OCI-LY7 (cell line): ENCODE data around the gene STMP1. TPM values are rescaled to one million over a fixed set of nuclear protein-coding genes. Genes with fewer than 3 reads are reported as not detected.

ENCODE experiments used
- BruUV-seq: library from RNA; stranded (reverse); fragments of 400-500 nt; replicated peaks from 2 replicates; lab custom pipeline; 2021; lab: Mats Ljungman, UMichigan
- CTCF ChIA-PET: fragments of 300-600 bp; sonication (Branson Sonifier 250); formaldehyde crosslinking; loops from one replicate; lab custom pipeline; 2022; ENCODE audit warnings: antibody characterized with exemption; ENCODE audit not compliant: unreplicated experiment; lab: Charles Lee
- POLR2A ChIA-PET: fragments of 300-600 bp; sonication (Branson Sonifier 250); formaldehyde crosslinking; loops from one replicate; lab custom pipeline; 2022; ENCODE audit warnings: antibody characterized with exemption; lab: Charles Lee
- DNase-seq: peaks from one replicate; pipeline ENCODE4 v3.0.0-alpha.2; 2015; ENCODE audit warnings: low spot score
- H2AFZ ChIP-seq: fragments of 200-600 bp; sonication (generic), shearing (Covaris generic); 2 replicates; pipeline ENCODE4 v1.6.1; 2014; ENCODE audit warnings: mild to moderate bottlenecking, antibody characterized with exemption, low read length, moderate library complexity
- H3K27ac ChIP-seq: fragments of 200-600 bp; sonication (generic); 2 replicates; pipeline ENCODE4 v1.5.1; 2014; ENCODE audit warnings: mixed run types, low read depth, mild to moderate bottlenecking, moderate library complexity, low read length, inconsistent platforms; ENCODE audit not compliant: poor library complexity, severe bottlenecking
- H3K36me3 ChIP-seq: fragments of 200-600 bp; sonication (generic); 2 replicates; pipeline ENCODE4 v1.6.1; 2014; ENCODE audit warnings: mild to moderate bottlenecking, antibody characterized with exemption, low read length, moderate library complexity, mixed read lengths; ENCODE audit not compliant: insufficient read depth
- H3K4me1 ChIP-seq: fragments of 200-600 bp; sonication (generic); 2 replicates; pipeline ENCODE4 v1.5.1; 2014; ENCODE audit warnings: mild to moderate bottlenecking, low read length; ENCODE audit not compliant: insufficient read depth, poor library complexity, severe bottlenecking
- H3K4me2 ChIP-seq: fragments of 200-600 bp; sonication (generic); 2 replicates; pipeline ENCODE4 v1.6.1; 2014; ENCODE audit warnings: mild to moderate bottlenecking, low read length
- H3K4me3 ChIP-seq: fragments of 200-600 bp; sonication (generic); 2 replicates; pipeline ENCODE4 v1.5.1; 2014; ENCODE audit warnings: mild to moderate bottlenecking, low read depth, low read length; ENCODE audit not compliant: poor library complexity, severe bottlenecking
- H3K79me2 ChIP-seq: fragments of 200-600 bp; sonication (generic); 2 replicates; pipeline ENCODE4 v1.6.1; 2016; ENCODE audit warnings: low read depth, mild to moderate bottlenecking, low read length, moderate library complexity, mixed read lengths; ENCODE audit not compliant: insufficient read depth
- H3K9me2 ChIP-seq: fragments of 200-600 bp; sonication (generic); 2 replicates; pipeline ENCODE4 v1.6.1; 2016; ENCODE audit warnings: mild to moderate bottlenecking, low read length, mixed read lengths; ENCODE audit not compliant: insufficient read depth
- H3K9me3 ChIP-seq: fragments of 200-600 bp; sonication (generic); 2 replicates; pipeline ENCODE4 v1.6.1; 2014; ENCODE audit warnings: mild to moderate bottlenecking, mixed run types, low read length, mixed read lengths
- H4K20me1 ChIP-seq: fragments of 200-600 bp; sonication (generic); 2 replicates; pipeline ENCODE4 v1.6.1; 2014; ENCODE audit warnings: mild to moderate bottlenecking, antibody characterized with exemption, low read length, moderate library complexity, mixed read lengths; ENCODE audit not compliant: insufficient read depth
- CTCF ChIP-seq: fragments of 200-600 bp; sonication (generic); conservative IDR thresholded peaks from 2 replicates; pipeline ENCODE4 v1.5.1; 2014; ENCODE audit warnings: mild to moderate bottlenecking, antibody characterized with exemption, low read length, moderate library complexity, mixed read lengths
- EZH2phosphoT487 ChIP-seq: fragments of 200-600 bp; sonication (generic); IDR thresholded peaks from 2 replicates; pipeline ENCODE4 v1.6.1; 2018; ENCODE audit warnings: low read depth, borderline replicate concordance, mild to moderate bottlenecking, mixed run types, antibody characterized with exemption, low read length, moderate library complexity, mixed read lengths
- intact Hi-C: fragments of 100-400 bp; cut with micrococcal nuclease; formaldehyde crosslinking; loops from one replicate; pipeline ENCODE4 v1.10.0; 2022; ENCODE audit not compliant: unreplicated experiment
- total RNA-seq, 2 experiments: library from RNA; depleted of rRNA in 1 of 2; stranded (reverse); fragments of >200 nt in 1 of 2; shearing (Covaris generic) in 1 of 2; gene quantifications; 2 replicates each; pipeline ENCODE4 v1.2.3, GENCODE V29; 2014 to 2022

Gene STMP1
- total RNA-seq, 2 experiments from 2014 or later: 7.4 to 24.4 TPM

- no peak overlapping the region for H3K4me3 ChIP-seq
- no peaks in the 10 kb centered on the region for H3K9me3 ChIP-seq
- no peak for DNase-seq
- no TSS peak for BruUV-seq
- ChIA-PET POLR2A (interaction anchor here (0.8 kb wide), 1 partner anchor 14 kb away, joined by 3 read pairs; no protein-coding TSS in a partner anchor), CTCF (no interaction called here)
- H3K27ac ChIP-seq: no peak overlapping the region
- H2AFZ ChIP-seq: no peak overlapping the region
- no peaks in the 10 kb centered on the region for H3K9me2 ChIP-seq
- no peaks in the 10 kb centered on the region for H3K79me2 ChIP-seq
- TF ChIP-seq CTCF (no peak), EZH2phosphoT487 (no peak)
- H3K4me2 ChIP-seq: no peak overlapping the region
- intact Hi-C loops: loop anchor here (5.0 kb wide), 1 partner anchor 432 kb away; no protein-coding TSS in a partner anchor
- no peaks in the 10 kb centered on the region for H3K36me3 ChIP-seq
- no peaks in the 10 kb centered on the region for H4K20me1 ChIP-seq
- no peaks in the 10 kb centered on the region for H3K4me1 ChIP-seq
These were observed 52.3 kb downstream of the STMP1 start for GRCh38 chr7:135714534-135715009.

- intact Hi-C loops: no loop called here
- no peak for DNase-seq
- TF ChIP-seq EZH2phosphoT487: no peak
- TF ChIP-seq CTCF: no peak
- CTCF ChIA-PET: no interaction called here
- H3K9me3 ChIP-seq: no peaks in the 10 kb centered on the region
- H3K27ac ChIP-seq: no peak overlapping the region
- H3K79me2 ChIP-seq: no peaks in the 10 kb centered on the region
- POLR2A ChIA-PET: interaction anchor here (0.8 kb wide), 1 partner anchor 14 kb away, joined by 3 read pairs; no protein-coding TSS in a partner anchor
- no peaks in the 10 kb centered on the region for H4K20me1 ChIP-seq
- H3K4me2 ChIP-seq: no peak overlapping the region
- no peaks in the 10 kb centered on the region for H3K36me3 ChIP-seq
- H2AFZ ChIP-seq: no peak overlapping the region
- H3K9me2 ChIP-seq: no peaks in the 10 kb centered on the region
- H3K4me1 ChIP-seq: no peaks in the 10 kb centered on the region
- no TSS peak for BruUV-seq
- no peak overlapping the region for H3K4me3 ChIP-seq
These were observed 52.8 kb downstream of the STMP1 start for GRCh38 chr7:135715055-135715522.

GRCh38 chr7:135715673-135716072 is 53.4 kb downstream of the STMP1 start:
- H3K4me1 ChIP-seq: no peaks in the 10 kb centered on the region
- H3K9me2 ChIP-seq: no peaks in the 10 kb centered on the region
- H3K4me2 ChIP-seq: no peak overlapping the region
- no peak overlapping the region for H3K4me3 ChIP-seq
- no TSS peak for BruUV-seq
- H3K79me2 ChIP-seq: no peaks in the 10 kb centered on the region
- H3K36me3 ChIP-seq: no peaks in the 10 kb centered on the region
- DNase-seq: no peak
- H3K27ac ChIP-seq: no peak overlapping the region
- H2AFZ ChIP-seq: no peak overlapping the region
- POLR2A ChIA-PET: no interaction called here
- no peaks in the 10 kb centered on the region for H4K20me1 ChIP-seq
- no peaks in the 10 kb centered on the region for H3K9me3 ChIP-seq
- CTCF ChIA-PET: no interaction called here
- intact Hi-C loops: no loop called here
- no peak for TF ChIP-seq EZH2phosphoT487
- TF ChIP-seq CTCF: no peak
